Smooth muscle cell (in vitro differentiated cells): Measurements from ENCODE around the gene ARHGEF19. TPM values are rescaled to one million over a fixed set of nuclear protein-coding genes. Genes with fewer than 3 reads are reported as not detected.
"Not testable (repeated sequence)": the region's sequence is repeated elsewhere in the genome, so short reads cannot be mapped to it uniquely, and the experiment has no call there.

Experiments
- DNase-seq: peaks from one replicate; lab custom pipeline; 2025; ENCODE audit not compliant: unreplicated experiment; lab: John Stamatoyannopoulos, UW
- H2AFZ ChIP-seq: fragments of 200-600 bp; sonication (generic); 2 replicates; pipeline ENCODE4 v1.6.0; 2016; ENCODE audit warnings: antibody characterized with exemption, low read depth, mild to moderate bottlenecking
- H3F3A ChIP-seq: fragments of 200-600 bp; sonication (generic); 2 replicates; pipeline ENCODE4 v1.6.0; 2017; ENCODE audit warnings: antibody characterized with exemption, low read depth
- H3K27ac ChIP-seq: fragments of 200-600 bp; sonication (generic); 2 replicates; pipeline ENCODE4 v1.5.1; 2016; ENCODE audit warnings: low read depth, mild to moderate bottlenecking
- H3K27me3 ChIP-seq: fragments of 200-600 bp; sonication (generic); 2 replicates; pipeline ENCODE4 v1.6.1; 2016; ENCODE audit warnings: low read depth, mild to moderate bottlenecking
- H3K36me3 ChIP-seq: fragments of 200-600 bp; sonication (generic); 2 replicates; pipeline ENCODE4 v1.5.1; 2016; ENCODE audit warnings: low read depth
- H3K4me1 ChIP-seq: fragments of 200-600 bp; sonication (generic); 2 replicates; pipeline ENCODE4 v1.5.1; 2016; ENCODE audit warnings: low read depth
- H3K4me2 ChIP-seq: fragments of 200-600 bp; sonication (generic); 2 replicates; pipeline ENCODE4 v1.6.0; 2016; ENCODE audit warnings: mild to moderate bottlenecking
- H3K4me3 ChIP-seq: fragments of 200-600 bp; sonication (generic); 2 replicates; pipeline ENCODE4 v1.5.1; 2016; ENCODE audit warnings: mild to moderate bottlenecking
- H3K79me2 ChIP-seq: fragments of 200-600 bp; sonication (generic); 2 replicates; pipeline ENCODE4 v1.6.0; 2016; ENCODE audit warnings: low read depth, mild to moderate bottlenecking
- H3K9ac ChIP-seq: fragments of 200-600 bp; sonication (generic); 2 replicates; pipeline ENCODE4 v1.6.0; 2016; ENCODE audit warnings: low read depth
- H3K9me3 ChIP-seq: fragments of 200-600 bp; sonication (generic); replicated peaks from 2 replicates; pipeline ENCODE4 v1.5.1; 2016; ENCODE audit warnings: low read depth
- H4K20me1 ChIP-seq: fragments of 200-600 bp; sonication (generic); 2 replicates; pipeline ENCODE4 v1.6.0; 2016; ENCODE audit warnings: low read depth
- WGBS: methylation state at CpG from one replicate; pipeline ENCODE4 v1.1.7; 2016; ENCODE audit warnings: low lambda C conversion rate; 5-methylcytosine and 5-hydroxymethylcytosine counted together
- polyA plus RNA-seq: library from polyadenylated mRNA; unstranded; fragments of >200 nt; fragmentation: Nextera tagmentation; extraction: Ambion mirVana; gene quantifications from 2 replicates; pipeline ENCODE4 v1.2.1, GENCODE V29; 2016
- total RNA-seq: library from RNA; depleted of rRNA; stranded (reverse); fragments of >200 nt; gene quantifications from 2 replicates; pipeline ENCODE4 v1.2.3, GENCODE V29; 2014
- TF ChIP-seq, protein P1 (sequence below): fragments of 200-600 bp; sonication (generic); IDR thresholded peaks from 2 replicates; pipeline ENCODE4 v1.5.1; 2017; ENCODE audit warnings: borderline replicate concordance, mild to moderate bottlenecking, antibody characterized with exemption; ENCODE audit not compliant: insufficient read depth, poor library complexity, severe bottlenecking

The ARHGEF19 gene
- total and polyA plus RNA-seq, 2 experiments from 2014 or later: 32.1 to 45.9 TPM

DNA sequence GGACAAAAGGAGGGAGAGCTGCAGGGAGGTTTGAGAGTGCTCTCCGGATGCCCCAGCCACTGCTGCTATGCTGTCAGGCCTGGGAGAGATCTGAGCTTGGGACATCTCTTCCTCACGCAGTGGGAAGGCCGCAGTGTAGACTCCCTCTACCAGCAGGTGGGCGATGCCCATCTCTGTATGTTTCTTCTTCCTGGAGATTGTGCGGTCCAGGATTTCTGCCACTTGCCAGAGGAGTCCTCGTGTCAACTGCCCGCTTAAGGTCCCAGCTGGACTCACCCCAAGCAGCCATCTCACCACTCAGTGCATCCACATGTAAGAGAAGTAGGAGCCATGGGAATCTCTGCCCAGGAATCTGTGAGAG lies 13.7 kb upstream of the ARHGEF19 start:
- no peak overlapping the region for H3K9ac ChIP-seq
- H3K27ac ChIP-seq: no peak overlapping the region
- no peak overlapping the region for H3K4me2 ChIP-seq
- TF ChIP-seq, protein P1, sequence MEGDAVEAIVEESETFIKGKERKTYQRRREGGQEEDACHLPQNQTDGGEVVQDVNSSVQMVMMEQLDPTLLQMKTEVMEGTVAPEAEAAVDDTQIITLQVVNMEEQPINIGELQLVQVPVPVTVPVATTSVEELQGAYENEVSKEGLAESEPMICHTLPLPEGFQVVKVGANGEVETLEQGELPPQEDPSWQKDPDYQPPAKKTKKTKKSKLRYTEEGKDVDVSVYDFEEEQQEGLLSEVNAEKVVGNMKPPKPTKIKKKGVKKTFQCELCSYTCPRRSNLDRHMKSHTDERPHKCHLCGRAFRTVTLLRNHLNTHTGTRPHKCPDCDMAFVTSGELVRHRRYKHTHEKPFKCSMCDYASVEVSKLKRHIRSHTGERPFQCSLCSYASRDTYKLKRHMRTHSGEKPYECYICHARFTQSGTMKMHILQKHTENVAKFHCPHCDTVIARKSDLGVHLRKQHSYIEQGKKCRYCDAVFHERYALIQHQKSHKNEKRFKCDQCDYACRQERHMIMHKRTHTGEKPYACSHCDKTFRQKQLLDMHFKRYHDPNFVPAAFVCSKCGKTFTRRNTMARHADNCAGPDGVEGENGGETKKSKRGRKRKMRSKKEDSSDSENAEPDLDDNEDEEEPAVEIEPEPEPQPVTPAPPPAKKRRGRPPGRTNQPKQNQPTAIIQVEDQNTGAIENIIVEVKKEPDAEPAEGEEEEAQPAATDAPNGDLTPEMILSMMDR: no peak
- DNase-seq: no peak
- no peaks in the 10 kb centered on the region for H3K79me2 ChIP-seq
- H3K4me1 ChIP-seq: peaks cover 9% of the 10 kb centered on the region
- peaks cover 32% of the 10 kb centered on the region for H3K27me3 ChIP-seq
- H3F3A ChIP-seq: no peaks in the 10 kb centered on the region
- no peaks in the 10 kb centered on the region for H4K20me1 ChIP-seq
- no peak overlapping the region for H2AFZ ChIP-seq
- H3K9me3 ChIP-seq: no peaks in the 10 kb centered on the region
- H3K4me3 ChIP-seq: no peak overlapping the region
- 90% methylated on average over 7 of the region's 7 CpGs for WGBS
- no peaks in the 10 kb centered on the region for H3K36me3 ChIP-seq

GRCh38 chr1:16224472-16224871 lies 12.0 kb upstream of the ARHGEF19 start:
- no peaks in the 10 kb centered on the region for H3K9me3 ChIP-seq
- 93% methylated on average over 3 of the region's 3 CpGs for WGBS
- no peak overlapping the region for H3K4me2 ChIP-seq
- no peaks in the 10 kb centered on the region for H4K20me1 ChIP-seq
- DNase-seq: no peak
- H3K36me3 ChIP-seq: no peaks in the 10 kb centered on the region
- H3K9ac ChIP-seq: no peak overlapping the region
- peaks cover 9% of the 10 kb centered on the region for H3K4me1 ChIP-seq
- no peak overlapping the region for H2AFZ ChIP-seq
- H3K4me3 ChIP-seq: no peak overlapping the region
- H3K27me3 ChIP-seq: peaks cover 32% of the 10 kb centered on the region
- no peaks in the 10 kb centered on the region for H3K79me2 ChIP-seq
- TF ChIP-seq, protein P1: no peak
- no peak overlapping the region for H3K27ac ChIP-seq
- H3F3A ChIP-seq: no peaks in the 10 kb centered on the region

GRCh38 chr1:16222716-16223115 lies 10.3 kb upstream of the ARHGEF19 start:
- not testable (repeated sequence) for H3K79me2 ChIP-seq, H3K9ac ChIP-seq, H3K36me3 ChIP-seq, H4K20me1 ChIP-seq, H3K4me3 ChIP-seq, H3F3A ChIP-seq, H3K4me2 ChIP-seq, DNase-seq, H3K9me3 ChIP-seq, H3K4me1 ChIP-seq, H3K27ac ChIP-seq, H2AFZ ChIP-seq
- 89% methylated on average over 14 of the region's 14 CpGs for WGBS
- H3K27me3 ChIP-seq: peaks cover 16% of the 10 kb centered on the region

GRCh38 chr1:16221499-16221898 lies 9.0 kb upstream of the ARHGEF19 start:
- Histone ChIP-seq H3F3A (no peaks in the 10 kb centered on the region), H3K9ac (no peak overlapping the region), H3K36me3 (no peaks in the 10 kb centered on the region), H2AFZ (no peak overlapping the region), H3K27ac (no peak overlapping the region), H3K27me3 (peaks cover 4% of the 10 kb centered on the region), H3K4me1 (no peaks in the 10 kb centered on the region), H3K79me2 (no peaks in the 10 kb centered on the region), H3K4me3 (no peak overlapping the region), H4K20me1 (no peaks in the 10 kb centered on the region), H3K4me2 (no peak overlapping the region), H3K9me3 (no peaks in the 10 kb centered on the region)
- DNase-seq: no peak
- TF ChIP-seq, protein P1: no peak
- WGBS: 100% methylated on average over 1 of the region's 1 CpG
